Neural cell (in vitro differentiated cells): Measurements from ENCODE around the gene NCAPD3.

Experiments used
- CTCF ChIP-seq: fragments of 450-650 bp; IDR thresholded peaks from 2 replicates; pipeline ENCODE4 v1.5.1; 2014; ENCODE audit warnings: antibody characterized with exemption, mild to moderate bottlenecking, moderate library complexity; ENCODE audit not compliant: poor library complexity, severe bottlenecking
- EP300 ChIP-seq: fragments of 450-650 bp; conservative IDR thresholded peaks from 2 replicates; pipeline ENCODE4 v1.6.1; 2014; ENCODE audit warnings: antibody characterized with exemption, mild to moderate bottlenecking, moderate library complexity; ENCODE audit not compliant: poor library complexity, severe bottlenecking
- EZH2 ChIP-seq: fragments of 200-600, 300-800 bp; shearing (Covaris generic), sonication (generic); IDR thresholded peaks from 2 replicates; pipeline ENCODE4 v1.6.1; 2014; ENCODE audit warnings: antibody characterized with exemption, low read length, borderline replicate concordance, mild to moderate bottlenecking; ENCODE audit not compliant: insufficient read depth, poor library complexity, severe bottlenecking
- MXI1 ChIP-seq: fragments of 450-650 bp; conservative IDR thresholded peaks from 2 replicates; pipeline ENCODE4 v1.6.1; 2014; ENCODE audit warnings: antibody characterized with exemption, mild to moderate bottlenecking; ENCODE audit not compliant: poor library complexity, severe bottlenecking
- POLR2AphosphoS5 ChIP-seq: IDR thresholded peaks from 2 replicates; pipeline ENCODE4 v1.6.1; 2012
- RAD21 ChIP-seq: fragments of 450-650 bp; conservative IDR thresholded peaks from 2 replicates; pipeline ENCODE4 v1.6.1; 2014; ENCODE audit warnings: antibody characterized with exemption, mild to moderate bottlenecking, moderate library complexity
- REST ChIP-seq: IDR thresholded peaks from 2 replicates; pipeline ENCODE4 v1.6.1; 2012; ENCODE audit warnings: borderline replicate concordance
- SMC3 ChIP-seq: fragments of 450-650 bp; conservative IDR thresholded peaks from 2 replicates; pipeline ENCODE4 v1.6.1; 2014; ENCODE audit warnings: antibody characterized with exemption, mild to moderate bottlenecking, moderate library complexity; ENCODE audit not compliant: poor library complexity
- TAF1 ChIP-seq: IDR thresholded peaks from 2 replicates; pipeline ENCODE4 v1.6.1; 2012; ENCODE audit warnings: low read depth

GRCh38 chr11:134120143-134120850 lies 103.5 kb downstream of the NCAPD3 start:
- TF ChIP-seq CTCF (no peak), REST (no peak), POLR2AphosphoS5 (no peak), EZH2 (no peak), MXI1 (no peak), TAF1 (no peak), SMC3 (no peak), EP300 (no peak), RAD21 (no peak)
